Neural progenitor cell (in vitro differentiated cells): ENCODE measurements around the gene AARS2. TPM values are rescaled to one million over a fixed set of nuclear protein-coding genes. Genes with fewer than 3 reads are reported as not detected.

ENCODE experiments used
- DNase-seq: peaks from one replicate; pipeline ENCODE4 v3.0.0-alpha.2; 2016; ENCODE audit warnings: low spot score
- H2AFZ ChIP-seq: fragments of 200-600 bp; sonication (generic); replicated peaks from 2 replicates; pipeline ENCODE4 v1.6.1; 2016; ENCODE audit warnings: antibody characterized with exemption
- H3F3A ChIP-seq: fragments of 200-600 bp; sonication (generic); 2 replicates; pipeline ENCODE4 v1.6.1; 2016; ENCODE audit warnings: antibody characterized with exemption, low read depth
- H3K27ac ChIP-seq: fragments of 200-600 bp; sonication (generic); 2 replicates; pipeline ENCODE4 v1.5.1; 2016; ENCODE audit warnings: mild to moderate bottlenecking
- H3K27me3 ChIP-seq: fragments of 200-600 bp; sonication (generic); 2 replicates; pipeline ENCODE4 v1.6.1; 2016; ENCODE audit warnings: mild to moderate bottlenecking, moderate library complexity
- H3K36me3 ChIP-seq: fragments of 200-600 bp; sonication (generic); 2 replicates; pipeline ENCODE4 v1.5.1; 2016
- H3K4me1 ChIP-seq: fragments of 200-600 bp; sonication (generic); 2 replicates; pipeline ENCODE4 v1.6.1; 2016; ENCODE audit warnings: mixed run types
- H3K4me2 ChIP-seq: fragments of 200-600 bp; sonication (generic); 2 replicates; pipeline ENCODE4 v1.6.1; 2016
- H3K4me3 ChIP-seq: fragments of 200-600 bp; sonication (generic); 2 replicates; pipeline ENCODE4 v1.5.1; 2016
- H3K79me2 ChIP-seq: fragments of 200-600 bp; sonication (generic); 2 replicates; pipeline ENCODE4 v1.6.1; 2016; ENCODE audit warnings: low read depth
- H3K9ac ChIP-seq: fragments of 200-600 bp; sonication (generic); 2 replicates; pipeline ENCODE4 v1.6.1; 2016
- H3K9me3 ChIP-seq: fragments of 200-600 bp; sonication (generic); 2 replicates; pipeline ENCODE4 v1.5.1; 2016; ENCODE audit warnings: low read depth
- H4K20me1 ChIP-seq: fragments of 200-600 bp; sonication (generic); 2 replicates; pipeline ENCODE4 v1.6.1; 2016; ENCODE audit warnings: low read depth
- H3K27ac Mint-ChIP-seq: 3 replicates; pipeline ENCODE4 v1.8.0; 2021; ENCODE audit warnings: mixed read lengths
- H3K27me3 Mint-ChIP-seq: 2 replicates; pipeline ENCODE4 v1.8.0; 2022; ENCODE audit warnings: low read depth, mild to moderate bottlenecking, inconsistent platforms, moderate library complexity, mixed read lengths; ENCODE audit not compliant: insufficient read depth
- H3K36me3 Mint-ChIP-seq: 3 replicates; pipeline ENCODE4 v1.8.0; 2021; ENCODE audit warnings: mixed read lengths
- H3K4me1 Mint-ChIP-seq: 3 replicates; pipeline ENCODE4 v1.8.0; 2021; ENCODE audit warnings: mixed read lengths
- H3K4me3 Mint-ChIP-seq: 3 replicates; pipeline ENCODE4 v1.8.0; 2021; ENCODE audit warnings: mild to moderate bottlenecking, moderate library complexity, mixed read lengths
- H3K9me3 Mint-ChIP-seq: 3 replicates; pipeline ENCODE4 v1.8.0; 2020; ENCODE audit warnings: mixed read lengths
- CTCF ChIP-seq: fragments of 200-600 bp; sonication (generic); IDR thresholded peaks from 2 replicates; pipeline ENCODE4 v1.5.1; 2017; ENCODE audit warnings: antibody characterized with exemption, mild to moderate bottlenecking
- EZH2 ChIP-seq: fragments of 200-600 bp; sonication (generic); IDR thresholded peaks from 2 replicates; pipeline ENCODE4 v1.6.1; 2017; ENCODE audit warnings: antibody characterized with exemption, mild to moderate bottlenecking, moderate library complexity
- EZH2phosphoT487 ChIP-seq: fragments of 200-600 bp; sonication (generic); IDR thresholded peaks from 2 replicates; pipeline ENCODE4 v1.6.1; 2017; ENCODE audit warnings: antibody characterized with exemption
- total RNA-seq: library from RNA; depleted of rRNA; stranded (reverse); fragments of >200 nt; gene quantifications from 2 replicates; pipeline ENCODE4 v1.2.3, GENCODE V29; 2015; ENCODE audit warnings: low replicate concordance

Gene AARS2
- total RNA-seq, 1 donor from 2014 or later = 16.1 TPM

- Mint-ChIP-seq H3K4me3 (no peak overlapping the region), H3K4me1 (peaks cover 15% of the 10 kb centered on the region), H3K27ac (no peak overlapping the region), H3K9me3 (no peaks in the 10 kb centered on the region), H3K36me3 (no peaks in the 10 kb centered on the region), H3K27me3 (no peaks in the 10 kb centered on the region)
- Histone ChIP-seq H3K4me3 (no peak overlapping the region), H3K27me3 (peaks cover 22% of the 10 kb centered on the region), H2AFZ (no peak overlapping the region), H3F3A (peaks cover 9% of the 10 kb centered on the region), H3K4me1 (peaks cover 4% of the 10 kb centered on the region), H4K20me1 (no peaks in the 10 kb centered on the region), H3K36me3 (no peaks in the 10 kb centered on the region), H3K79me2 (no peaks in the 10 kb centered on the region), H3K9ac (no peak overlapping the region), H3K27ac (no peak overlapping the region), H3K4me2 (no peak overlapping the region), H3K9me3 (no peaks in the 10 kb centered on the region)
- DNase-seq = peak; percentile 81
- TF ChIP-seq EZH2 (no peak), CTCF (peak; percentile 86), EZH2phosphoT487 (no peak)
Observed at GRCh38 chr6:44338228-44339122, 25.3 kb upstream of the AARS2 start.

GRCh38 chr6:44335631-44336030 lies 22.5 kb upstream of the AARS2 start:
- peaks cover 4% of the 10 kb centered on the region for H3K4me1 ChIP-seq
- H3K36me3 Mint-ChIP-seq = no peaks in the 10 kb centered on the region
- no peak overlapping the region for H2AFZ ChIP-seq
- H3K4me1 Mint-ChIP-seq = peaks cover 20% of the 10 kb centered on the region
- peaks cover 9% of the 10 kb centered on the region for H3F3A ChIP-seq
- H3K9me3 ChIP-seq = no peaks in the 10 kb centered on the region
- H3K4me3 Mint-ChIP-seq = no peak overlapping the region
- H3K27me3 ChIP-seq = no peaks in the 10 kb centered on the region
- no peak overlapping the region for H3K4me2 ChIP-seq
- H3K27ac Mint-ChIP-seq = no peak overlapping the region
- H3K4me3 ChIP-seq = no peak overlapping the region
- H3K9me3 Mint-ChIP-seq = no peaks in the 10 kb centered on the region
- no peak overlapping the region for H3K9ac ChIP-seq
- TF ChIP-seq EZH2phosphoT487 (no peak), CTCF (no peak), EZH2 (no peak)
- H3K36me3 ChIP-seq = no peaks in the 10 kb centered on the region
- peaks cover 2% of the 10 kb centered on the region for H3K27me3 Mint-ChIP-seq
- H3K27ac ChIP-seq = no peak overlapping the region
- no peaks in the 10 kb centered on the region for H4K20me1 ChIP-seq
- no peak for DNase-seq
- H3K79me2 ChIP-seq = no peaks in the 10 kb centered on the region

GRCh38 chr6:44333942-44334341 lies 20.8 kb upstream of the AARS2 start:
- TF ChIP-seq EZH2phosphoT487 (no peak), EZH2 (no peak), CTCF (no peak)
- Histone ChIP-seq H4K20me1 (no peaks in the 10 kb centered on the region), H3K27ac (no peak overlapping the region), H3F3A (peaks cover 9% of the 10 kb centered on the region), H2AFZ (no peak overlapping the region), H3K4me3 (no peak overlapping the region), H3K36me3 (no peaks in the 10 kb centered on the region), H3K27me3 (peaks cover 5% of the 10 kb centered on the region), H3K9me3 (no peaks in the 10 kb centered on the region), H3K4me2 (no peak overlapping the region), H3K79me2 (no peaks in the 10 kb centered on the region), H3K9ac (no peak overlapping the region), H3K4me1 (peaks cover 6% of the 10 kb centered on the region)
- peaks cover 4% of the 10 kb centered on the region for H3K27me3 Mint-ChIP-seq
- peaks cover 20% of the 10 kb centered on the region for H3K4me1 Mint-ChIP-seq
- no peaks in the 10 kb centered on the region for H3K9me3 Mint-ChIP-seq
- no peak for DNase-seq
- H3K36me3 Mint-ChIP-seq = no peaks in the 10 kb centered on the region
- H3K27ac Mint-ChIP-seq = no peak overlapping the region
- peak overlapping the region; percentile 15 for H3K4me3 Mint-ChIP-seq
